Ovary (tissue), 3 donors: Measurements from ENCODE around the gene ICAM4.

Source experiments
- CTCF ChIP-seq, 3 donors: fragments of 450-650 bp in 2 of 3; fragments of 200-600 bp in 1 of 3; IDR thresholded peaks; one replicate each; pipeline versions ENCODE4 v1.5.1 to v1.8.0; 2016 to 2022; ENCODE audit warnings: antibody characterized with exemption in 3 of 3, mild to moderate bottlenecking in 1 of 3
- POLR2A ChIP-seq: fragments of 450-650 bp; IDR thresholded peaks from one replicate; pipeline ENCODE4 v1.6.1; 2017; ENCODE audit warnings: antibody characterized with exemption, mild to moderate bottlenecking, moderate library complexity
- donor health status: DM: no; HTN: no; CAD: no.

GRCh38 chr19:10289167-10289835 is 2.5 kb downstream of the ICAM4 start:
- TF ChIP-seq CTCF (IDR thresholded peaks at IDR 0.05) (no peak), POLR2A (no peak)
